ENCODE data around the gene GNPTG. TPM values are rescaled to one million over a fixed set of nuclear protein-coding genes. Genes with fewer than 3 reads are reported as not detected.
A peak's percentile ranks its signal among the peaks of the same experiment; 100 is the strongest.

The GNPTG gene
- total and polyA plus RNA-seq, 2 of the 8 experiments (the other 6 are each of a cell fraction or from before 2014, with no cell fraction given): 26.2 to 51.2 TPM

- Histone ChIP-seq H3K18ac (ENCODE audit: extremely low read depth, low read length) (no peak overlapping the region), H3K79me2 (ENCODE audit: control insufficient read depth in 1 of 2, insufficient read depth in 2 of 2, low read length in 2 of 2) (no peaks in the 10 kb centered on the region), H3K27me3 (replicated peaks in 1 of 4; ENCODE audit: control insufficient read depth in 3 of 4, extremely low read depth in 1 of 4, insufficient read depth in 3 of 4, low read length in 3 of 4) (peaks cover 0 to 6% (median 0%) of the 10 kb centered on the region in 4 experiments; a peak in 3 of 7 replicates), H3K4me1 (replicated peaks in 1 of 4; ENCODE audit: control insufficient read depth in 3 of 4, insufficient read depth in 4 of 4, low read length in 3 of 4) (peaks cover 0 to 12% (median 3%) of the 10 kb centered on the region in 4 experiments; a peak in 4 of 7 replicates), H3K79me1 (ENCODE audit: low read depth, low read length) (no peaks in the 10 kb centered on the region), H2BK5ac (ENCODE audit: low read depth, low read length) (no peak overlapping the region), H2BK120ac (replicated peaks; ENCODE audit: low read depth, low read length) (no peak overlapping the region), H2BK15ac (ENCODE audit: low read length) (no peak overlapping the region), H3K4me2 (ENCODE audit: insufficient read depth in 1 of 2, low read depth in 2 of 2, low read length in 2 of 2) (no peak overlapping the region; a peak in 1 of 4 replicates), H3K14ac (ENCODE audit: insufficient read length) (no peak overlapping the region), H4K5ac (ENCODE audit: insufficient read length, low read depth, low read length) (no peak overlapping the region), H3K56ac (replicated peaks; ENCODE audit: insufficient read length, low read depth, low read length) (no peak overlapping the region), H3K36me3 (ENCODE audit: control insufficient read depth in 2 of 4, insufficient read depth in 4 of 4, low read length in 3 of 4) (peaks cover 0 to 9% (median 5%) of the 10 kb centered on the region in 4 experiments; a peak in 3 of 8 replicates), H4K91ac (replicated peaks; ENCODE audit: insufficient read length, low read length) (no peak overlapping the region), H2BK20ac (ENCODE audit: low read length) (no peak overlapping the region), H3K27ac (ENCODE audit: low read depth, low read length) (no peak overlapping the region), H3K9ac (replicated peaks in 1 of 4; ENCODE audit: extremely low read depth in 1 of 4, low read depth in 3 of 4, low read length in 3 of 4) (no peak overlapping the region), H3K23ac (ENCODE audit: insufficient read length) (no peak overlapping the region), H2AFZ (ENCODE audit: low read length) (no peak overlapping the region), H3K4me3 (ENCODE audit: extremely low read depth in 1 of 4, insufficient read depth in 2 of 4, low read depth in 3 of 4, low read length in 4 of 4) (no peak overlapping the region), H2BK12ac (ENCODE audit: low read depth, low read length) (no peak overlapping the region), H3K9me3 (ENCODE audit: insufficient read depth in 2 of 2, low read depth in 1 of 2, low read length in 1 of 2) (no peaks in the 10 kb centered on the region), H3K23me2 (ENCODE audit: low read depth, low read length) (peaks cover 4% of the 10 kb centered on the region; the same call in 1 of the 2 replicates), H4K20me1 (replicated peaks in 1 of 2; ENCODE audit: control insufficient read depth in 1 of 2, insufficient read depth in 2 of 2, low read length in 2 of 2) (peaks cover 0 to 10% of the 10 kb centered on the region in 2 experiments), H2AK5ac (ENCODE audit: low read depth, low read length) (0 out of 2 replicates have a peak overlapping the region, but pooled peaks have one; percentile 53), H4K8ac (ENCODE audit: extremely low read depth, insufficient read depth, low read length) (no peak overlapping the region; the same call in 1 of the 2 replicates), H3K4ac (replicated peaks; ENCODE audit: insufficient read length, low read depth, low read length) (no peak overlapping the region)
- ChIA-PET POLR2A (ENCODE audit: partially characterized antibody) (interaction anchor here (1.0 to 2.1 kb wide), 2 partner anchors 17 to 33 kb away, joined by 4 to 7 read pairs; no protein-coding TSS in a partner anchor), CTCF (ENCODE audit: partially characterized antibody) (interaction anchor here (1.8 to 11.1 kb wide), 4 partner anchors 8 to 36 kb away, joined by 4 to 52 read pairs (median 25); partner anchors contain the start of gene BAIAP3)
- no peak for DNase-seq (ENCODE audit: low read depth in 1 of 2, low spot score in 2 of 2)
- FAIRE-seq: no peak
- 81% methylated on average over 14 of the region's 14 CpGs; no CpG with 5 or more reads in 1 of the 2 experiments for WGBS, 2 experiments (ENCODE audit: extremely low coverage in 1 of 2, insufficient coverage in 1 of 2, insufficient read length in 1 of 2, insufficient replicate concordance in 2 of 2, low coverage in 1 of 2, low lambda C conversion rate in 2 of 2, missing lambda C conversion rate in 1 of 2)
- TF ChIP-seq, protein P1, sequence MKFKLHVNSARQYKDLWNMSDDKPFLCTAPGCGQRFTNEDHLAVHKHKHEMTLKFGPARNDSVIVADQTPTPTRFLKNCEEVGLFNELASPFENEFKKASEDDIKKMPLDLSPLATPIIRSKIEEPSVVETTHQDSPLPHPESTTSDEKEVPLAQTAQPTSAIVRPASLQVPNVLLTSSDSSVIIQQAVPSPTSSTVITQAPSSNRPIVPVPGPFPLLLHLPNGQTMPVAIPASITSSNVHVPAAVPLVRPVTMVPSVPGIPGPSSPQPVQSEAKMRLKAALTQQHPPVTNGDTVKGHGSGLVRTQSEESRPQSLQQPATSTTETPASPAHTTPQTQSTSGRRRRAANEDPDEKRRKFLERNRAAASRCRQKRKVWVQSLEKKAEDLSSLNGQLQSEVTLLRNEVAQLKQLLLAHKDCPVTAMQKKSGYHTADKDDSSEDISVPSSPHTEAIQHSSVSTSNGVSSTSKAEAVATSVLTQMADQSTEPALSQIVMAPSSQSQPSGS (IDR thresholded peaks at IDR 0.05; ENCODE audit: low read length): no peak
- TF ChIP-seq BRCA1 (IDR thresholded peaks at IDR 0.05; ENCODE audit: low read depth, low read length) (no peak), GABPA (IDR thresholded peaks at IDR 0.05; ENCODE audit: borderline replicate concordance, insufficient read depth, low read length) (no peak), EZH2 (IDR thresholded peaks at IDR 0.05; ENCODE audit: low read depth, low read length, severe bottlenecking) (no peak), BCL11A (IDR thresholded peaks at IDR 0.05; ENCODE audit: low read depth in 2 of 2, low read length in 2 of 2) (no peak), EP300 (IDR thresholded peaks at IDR 0.05; ENCODE audit: borderline replicate concordance in 1 of 2, low read depth in 2 of 2, low read length in 2 of 2) (no peak), CHD1 (IDR thresholded peaks at IDR 0.05; ENCODE audit: low read depth, low read length) (no peak), KDM4A (IDR thresholded peaks at IDR 0.05; ENCODE audit: low read depth, low read length, severe bottlenecking) (no peak), TCF12 (IDR thresholded peaks at IDR 0.05; ENCODE audit: low read depth, low read length) (no peak), ASH2L (IDR thresholded peaks at IDR 0.05; ENCODE audit: low read length) (no peak), BACH1 (IDR thresholded peaks at IDR 0.05; ENCODE audit: low read length) (no peak), CEBPB (IDR thresholded peaks at IDR 0.05; ENCODE audit: low read depth, low read length) (no peak)
Observed at GRCh38 chr16:1344499-1344898, 7.2 kb upstream of the GNPTG start.
